T-cell (primary cell): Measurements from ENCODE around the gene SHC2. TPM values are rescaled to one million over a fixed set of nuclear protein-coding genes. Genes with fewer than 3 reads are reported as not detected.

Experiments used
- ATAC-seq, 4 experiments: fragments of 200-7000 bp in 3 of 4; fragments of 150-1000 bp in 1 of 4; cut with Tn5 transposase; replicated peaks in 1 of 4; 1 replicate in 3 of 4; 2 replicates in 1 of 4; pipeline ENCODE4 v1.10.0; 2021; ENCODE audit warnings: moderate library complexity in 3 of 4, mild to moderate bottlenecking in 2 of 4, moderate number of reproducible peaks in 1 of 4
- CTCF ChIA-PET, 2 donors: fragments of 300-600 bp; sonication (Branson Sonifier 250); formaldehyde crosslinking; loops; one replicate each; lab custom pipeline; 2022; ENCODE audit warnings: antibody characterized with exemption in 2 of 2; lab: Charles Lee
- POLR2A ChIA-PET, 2 donors: fragments of 300-600 bp; sonication (Branson Sonifier 250); formaldehyde crosslinking; loops; one replicate each; lab custom pipeline; 2022; ENCODE audit warnings: antibody characterized with exemption in 2 of 2; lab: Charles Lee
- DNase-seq, 35 experiments: peaks; one replicate each; pipeline versions ENCODE4 v3.0.0 to v3.0.0-alpha.2; 2013 to 2023
- H3K27ac ChIP-seq: one replicate; pipeline ENCODE4 v1.5.1; 2013; ENCODE audit warnings: low read length
- H3K27me3 ChIP-seq, 2 experiments: replicated peaks in 1 of 2; 1 replicate in 1 of 2; 2 replicates in 1 of 2; pipeline versions ENCODE4 v1.6.1 to v1.7.0; 2013; ENCODE audit warnings: low read length in 1 of 2, mixed read lengths in 1 of 2; ENCODE audit not compliant: control insufficient read depth in 2 of 2, insufficient read depth in 2 of 2; ENCODE audit errors: extremely low read depth in 1 of 2
- H3K36me3 ChIP-seq, 2 donors: 1 replicate in 1 of 2; 2 replicates in 1 of 2; pipeline versions ENCODE4 v1.6.1 to v1.7.0; 2013; ENCODE audit warnings: low read length in 1 of 2; ENCODE audit not compliant: control insufficient read depth in 2 of 2, insufficient read depth in 1 of 2; ENCODE audit errors: extremely low read depth in 1 of 2
- H3K4me1 ChIP-seq, 2 experiments: 1 replicate in 1 of 2; 2 replicates in 1 of 2; pipeline versions ENCODE4 v1.6.1 to v1.7.0; 2013; ENCODE audit warnings: low read length in 2 of 2, mixed read lengths in 1 of 2; ENCODE audit not compliant: insufficient read depth in 2 of 2, control insufficient read depth in 1 of 2; ENCODE audit errors: extremely low read depth in 1 of 2
- H3K4me3 ChIP-seq, 2 donors: 1 replicate in 1 of 2; 2 replicates in 1 of 2; pipeline versions ENCODE4 v1.5.1 to v1.7.0; 2013; ENCODE audit warnings: mild to moderate bottlenecking in 2 of 2, low read length in 1 of 2, moderate library complexity in 1 of 2; ENCODE audit not compliant: control insufficient read depth in 1 of 2; ENCODE audit errors: extremely low read depth in 1 of 2
- H3K9me3 ChIP-seq: 2 replicates; pipeline ENCODE4 v1.7.0; 2013
- H3K27ac Mint-ChIP-seq, 2 donors: one replicate each; pipeline ENCODE4 v1.8.0; 2020 to 2021; ENCODE audit warnings: mild to moderate bottlenecking in 2 of 2, mixed read lengths in 2 of 2
- H3K27me3 Mint-ChIP-seq, 2 donors: one replicate each; pipeline ENCODE4 v1.8.0; 2021 to 2022; ENCODE audit warnings: mixed read lengths in 2 of 2
- H3K36me3 Mint-ChIP-seq: one replicate; pipeline ENCODE4 v1.8.0; 2021; ENCODE audit warnings: mixed read lengths
- H3K4me1 Mint-ChIP-seq, 3 donors: one replicate each; pipeline ENCODE4 v1.8.0; 2020 to 2022; ENCODE audit warnings: mixed read lengths in 3 of 3, mild to moderate bottlenecking in 1 of 3
- H3K4me3 Mint-ChIP-seq, 3 donors: one replicate each; pipeline ENCODE4 v1.8.0; 2020 to 2022; ENCODE audit warnings: mild to moderate bottlenecking in 3 of 3, mixed read lengths in 3 of 3, moderate library complexity in 3 of 3
- H3K9me3 Mint-ChIP-seq, 3 donors: one replicate each; pipeline ENCODE4 v1.8.0; 2020 to 2022; ENCODE audit warnings: mixed read lengths in 3 of 3
- WGBS: methylation state at CpG from one replicate; pipeline ENCODE4 v1.1.5; 2013; ENCODE audit warnings: missing lambda C conversion rate; ENCODE audit not compliant: insufficient coverage; 5-methylcytosine and 5-hydroxymethylcytosine counted together
- total RNA-seq, 35 experiments: library from RNA in 6 of 35; stranded (reverse) in 6 of 35; fragments of 120-200 nt in 1 of 35; gene quantifications; one replicate each; pipeline versions ENCODE4 v1.2.1 to v1.2.4 and lab custom pipeline; 2013 to 2026

The SHC2 gene
- total RNA-seq, 5 donors from 2014 or later (not counting 1 experiment from before 2014, with no cell fraction given) = 0.66 to 4.4 (median 3.4) TPM

DNA sequence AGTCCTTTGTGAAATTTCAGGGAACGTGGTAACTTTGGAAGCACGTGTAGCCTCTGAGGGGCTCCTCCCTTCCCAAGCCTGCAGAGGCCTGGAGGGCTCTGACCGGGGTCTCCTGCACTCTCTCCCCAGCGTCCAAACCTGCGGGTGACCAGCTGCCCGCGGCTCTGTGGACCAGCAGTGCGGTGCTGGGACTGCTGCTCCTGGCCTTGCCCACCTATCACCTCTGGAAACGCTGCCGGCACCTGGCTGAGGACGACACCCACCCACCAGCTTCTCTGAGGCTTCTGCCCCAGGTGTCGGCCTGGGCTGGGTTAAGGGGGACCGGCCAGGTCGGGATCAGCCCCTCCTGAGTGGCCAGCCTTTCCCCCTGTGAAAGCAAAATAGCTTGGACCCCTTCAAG, 43.8 kb upstream of the SHC2 start:
- Mint-ChIP-seq H3K4me1 (peaks cover 23 to 34% (median 27%) of the 10 kb centered on the region in 3 donors), H3K27ac (no peak overlapping the region), H3K27me3 (peaks cover under 1 to 1% of the 10 kb centered on the region in 2 donors), H3K9me3 (no peaks in the 10 kb centered on the region), H3K4me3 (no peak overlapping the region), H3K36me3 (no peaks in the 10 kb centered on the region)
- H3K27ac ChIP-seq = no peak overlapping the region
- ChIA-PET POLR2A (no interaction called here), CTCF (interaction anchor here in 1 of 2 donors (1.1 kb wide), 1 partner anchor 9 kb away, joined by 3 read pairs; no protein-coding TSS in a partner anchor)
- no peak overlapping the region for H3K4me3 ChIP-seq
- peaks cover 2 to 4% of the 10 kb centered on the region in 2 experiments for H3K27me3 ChIP-seq
- H3K36me3 ChIP-seq = peaks cover 0 to 1% of the 10 kb centered on the region in 2 donors
- no peaks in the 10 kb centered on the region for H3K9me3 ChIP-seq
- no peak for DNase-seq
- ATAC-seq = no peak
- 94% methylated on average over 9 of the region's 14 CpGs for WGBS
- H3K4me1 ChIP-seq = peaks cover 10 to 33% of the 10 kb centered on the region in 2 experiments

DNA sequence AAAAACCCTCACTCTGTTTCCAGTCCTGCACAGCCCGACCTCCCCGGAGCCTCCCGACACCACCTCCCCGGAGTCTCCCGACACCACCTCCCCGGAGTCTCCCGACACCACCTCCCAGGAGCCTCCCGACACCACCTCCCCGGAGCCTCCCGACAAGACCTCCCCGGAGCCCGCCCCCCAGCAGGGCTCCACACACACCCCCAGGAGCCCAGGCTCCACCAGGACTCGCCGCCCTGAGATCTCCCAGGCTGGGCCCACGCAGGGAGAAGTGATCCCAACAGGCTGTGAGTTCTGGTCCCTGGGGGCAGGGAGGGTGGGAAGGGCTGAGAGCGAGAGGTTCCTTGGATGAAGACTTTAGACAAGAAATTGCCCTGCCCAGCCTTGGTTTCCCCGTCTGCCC, 40.8 kb upstream of the SHC2 start:
- no peaks in the 10 kb centered on the region for H3K36me3 ChIP-seq
- Mint-ChIP-seq H3K9me3 (no peaks in the 10 kb centered on the region), H3K4me1 (peaks cover 7 to 17% (median 17%) of the 10 kb centered on the region in 3 donors), H3K27me3 (peaks cover 7 to 13% of the 10 kb centered on the region in 2 donors), H3K36me3 (peaks cover 3% of the 10 kb centered on the region), H3K4me3 (no peak overlapping the region), H3K27ac (no peak overlapping the region)
- no peaks in the 10 kb centered on the region for H3K9me3 ChIP-seq
- DNase-seq (no peak), ATAC-seq (no peak)
- no peak overlapping the region for H3K4me3 ChIP-seq
- no peak overlapping the region for H3K27ac ChIP-seq
- H3K4me1 ChIP-seq = peaks cover 0 to 22% of the 10 kb centered on the region in 2 experiments
- peaks cover 4 to 26% of the 10 kb centered on the region in 2 experiments for H3K27me3 ChIP-seq
- WGBS = 77% methylated on average over 11 of the region's 17 CpGs
- ChIA-PET CTCF (no interaction called here), POLR2A (no interaction called here)

DNA sequence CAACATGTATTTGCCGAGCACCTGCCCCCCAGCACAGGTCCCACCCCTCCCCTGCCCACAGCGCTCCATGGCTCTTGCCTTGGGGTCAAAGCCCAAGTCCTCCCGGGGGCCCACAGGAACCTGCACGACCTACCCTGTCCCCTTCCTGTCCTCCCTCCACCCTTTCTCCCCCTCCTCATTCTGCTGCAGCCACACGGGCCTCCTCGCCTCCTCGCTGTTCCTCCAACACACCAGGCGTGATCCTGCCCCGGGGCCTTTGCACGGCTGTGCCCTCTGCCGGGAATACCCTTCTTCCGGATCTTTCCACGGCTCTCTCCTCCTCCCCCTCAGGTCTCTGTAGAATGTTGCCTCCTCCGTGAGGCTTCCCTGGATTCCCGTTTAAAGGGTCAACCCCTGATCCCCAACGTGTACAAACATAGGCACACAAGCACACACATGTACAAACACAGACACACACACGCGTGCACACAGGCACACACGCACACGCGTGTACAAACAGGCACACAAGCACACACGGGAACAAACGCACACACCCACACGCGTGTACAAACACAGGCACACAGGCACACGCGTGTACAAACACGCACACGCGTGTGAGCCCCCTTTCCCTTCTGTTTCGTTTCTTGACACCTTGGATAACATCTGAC, 38.3 kb upstream of the SHC2 start:
- Mint-ChIP-seq H3K9me3 (no peaks in the 10 kb centered on the region), H3K4me3 (peak overlapping the region in 1 of 3 donors; percentile 67), H3K27ac (no peak overlapping the region), H3K4me1 (peaks cover 3 to 10% (median 10%) of the 10 kb centered on the region in 3 donors), H3K27me3 (peaks cover 11 to 16% of the 10 kb centered on the region in 2 donors), H3K36me3 (peaks cover 3% of the 10 kb centered on the region)
- no peak for ATAC-seq
- Histone ChIP-seq H3K36me3 (no peaks in the 10 kb centered on the region), H3K4me1 (peaks cover 0 to 23% of the 10 kb centered on the region in 2 experiments), H3K9me3 (no peaks in the 10 kb centered on the region), H3K27ac (no peak overlapping the region), H3K4me3 (no peak overlapping the region), H3K27me3 (peaks cover 4 to 45% of the 10 kb centered on the region in 2 experiments)
- CTCF ChIA-PET = no interaction called here
- POLR2A ChIA-PET = no interaction called here
- 81% methylated on average over 26 of the region's 31 CpGs for WGBS
- DNase-seq = no peak

DNA sequence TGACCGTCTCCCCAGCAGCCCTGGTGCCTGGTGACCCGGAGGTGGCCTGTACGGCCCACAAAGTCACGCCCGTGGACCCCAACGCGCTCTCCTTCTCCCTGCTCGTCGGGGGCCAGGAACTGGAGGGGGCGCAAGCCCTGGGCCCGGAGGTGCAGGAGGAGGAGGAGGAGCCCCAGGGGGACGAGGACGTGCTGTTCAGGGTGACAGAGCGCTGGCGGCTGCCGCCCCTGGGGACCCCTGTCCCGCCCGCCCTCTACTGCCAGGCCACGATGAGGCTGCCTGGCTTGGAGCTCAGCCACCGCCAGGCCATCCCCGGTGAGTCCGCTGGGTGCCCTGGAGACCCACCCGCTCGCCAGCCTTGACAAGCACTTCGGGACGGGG, 37.7 kb upstream of the SHC2 start:
- Mint-ChIP-seq H3K4me3 (peak overlapping the region in 1 of 3 donors; percentile 62), H3K27me3 (peaks cover 11 to 16% of the 10 kb centered on the region in 2 donors), H3K36me3 (peaks cover 3% of the 10 kb centered on the region), H3K4me1 (peaks cover 4 to 16% (median 13%) of the 10 kb centered on the region in 3 donors), H3K9me3 (no peaks in the 10 kb centered on the region), H3K27ac (no peak overlapping the region)
- ChIA-PET CTCF (interaction anchor here in 1 of 2 donors (1.5 kb wide), 1 partner anchor 8 kb away, joined by 6 read pairs; no protein-coding TSS in a partner anchor), POLR2A (no interaction called here)
- peaks cover 0 to 25% of the 10 kb centered on the region in 2 experiments for H3K4me1 ChIP-seq
- H3K36me3 ChIP-seq = no peaks in the 10 kb centered on the region
- DNase-seq = no peak
- WGBS = 26% methylated on average over 11 of the region's 26 CpGs
- ATAC-seq = no peak
- no peak overlapping the region for H3K27ac ChIP-seq
- no peak overlapping the region for H3K4me3 ChIP-seq
- no peaks in the 10 kb centered on the region for H3K9me3 ChIP-seq
- H3K27me3 ChIP-seq = peaks cover 4 to 45% of the 10 kb centered on the region in 2 experiments

DNA sequence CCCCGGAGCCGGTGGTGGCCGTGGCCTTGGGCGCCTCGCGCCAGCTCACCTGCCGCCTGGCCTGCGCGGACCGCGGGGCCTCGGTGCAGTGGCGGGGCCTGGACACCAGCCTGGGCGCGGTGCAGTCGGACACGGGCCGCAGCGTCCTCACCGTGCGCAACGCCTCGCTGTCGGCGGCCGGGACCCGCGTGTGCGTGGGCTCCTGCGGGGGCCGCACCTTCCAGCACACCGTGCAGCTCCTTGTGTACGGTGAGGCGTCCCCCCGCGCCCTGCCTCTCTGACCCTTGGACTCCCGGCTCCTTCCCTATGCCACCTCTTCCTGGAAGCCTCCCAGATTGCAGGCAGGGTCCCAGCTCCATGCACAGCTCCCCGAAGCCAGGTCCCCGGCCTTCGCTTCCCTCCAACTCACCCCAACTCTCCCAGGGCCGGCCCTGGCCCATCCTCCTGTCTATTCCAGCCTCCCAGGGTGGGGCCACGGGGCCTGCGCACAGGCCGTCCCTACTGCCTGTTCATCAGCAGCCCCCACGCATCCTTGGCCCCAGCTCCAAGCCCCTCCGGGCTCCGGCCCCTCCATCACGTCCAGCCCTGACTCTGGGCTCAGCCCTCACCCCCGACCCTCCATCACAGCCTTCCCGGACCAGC, 37.2 kb upstream of the SHC2 start:
- Mint-ChIP-seq H3K27me3 (peaks cover 11 to 16% of the 10 kb centered on the region in 2 donors), H3K36me3 (peaks cover 3% of the 10 kb centered on the region), H3K27ac (no peak overlapping the region), H3K4me3 (peak overlapping the region in 2 of 3 donors; percentile 13 to 62), H3K4me1 (peaks cover 4 to 17% (median 13%) of the 10 kb centered on the region in 3 donors), H3K9me3 (no peaks in the 10 kb centered on the region)
- no peaks in the 10 kb centered on the region for H3K9me3 ChIP-seq
- peaks cover 0 to 25% of the 10 kb centered on the region in 2 experiments for H3K4me1 ChIP-seq
- ATAC-seq = peak in 2 of 4 experiments; percentile 28 to 36
- DNase-seq = no peak
- peaks cover 4 to 46% of the 10 kb centered on the region in 2 experiments for H3K27me3 ChIP-seq
- ChIA-PET CTCF (interaction anchor here (0.5 to 1.5 kb wide), 2 partner anchors 9 to 133 kb away, joined by 5 to 6 read pairs; no protein-coding TSS in a partner anchor), POLR2A (no interaction called here)
- no peak overlapping the region for H3K27ac ChIP-seq
- 9% methylated on average over 50 of the region's 50 CpGs for WGBS
- H3K4me3 ChIP-seq = no peak overlapping the region
- H3K36me3 ChIP-seq = no peaks in the 10 kb centered on the region

DNA sequence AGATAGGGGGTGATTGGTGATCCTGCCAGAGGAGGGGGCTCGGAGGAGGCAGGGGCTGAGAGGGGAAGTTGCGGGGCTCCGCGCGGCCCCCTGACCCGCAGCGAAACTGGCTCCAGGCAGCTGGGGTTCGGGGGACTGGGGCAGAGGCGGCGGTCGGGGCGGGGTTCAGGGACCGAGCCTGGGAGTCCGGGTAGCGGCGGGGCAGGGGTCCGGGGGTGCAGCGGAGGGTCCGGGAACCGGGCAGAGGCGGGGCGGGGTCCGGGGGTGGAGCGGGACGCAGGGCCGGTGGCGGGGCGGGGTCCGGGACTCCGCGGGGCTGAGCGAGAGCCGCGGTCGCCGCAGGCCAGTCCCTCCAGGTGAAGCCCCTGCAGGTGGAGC, 36.6 kb upstream of the SHC2 start:
- ChIA-PET POLR2A (no interaction called here), CTCF (interaction anchor here in 1 of 2 donors (1.5 kb wide), 1 partner anchor 9 kb away, joined by 6 read pairs; no protein-coding TSS in a partner anchor)
- Mint-ChIP-seq H3K9me3 (no peaks in the 10 kb centered on the region), H3K36me3 (peaks cover 3% of the 10 kb centered on the region), H3K27me3 (peaks cover 11 to 16% of the 10 kb centered on the region in 2 donors), H3K27ac (no peak overlapping the region), H3K4me1 (peaks cover 6 to 17% (median 15%) of the 10 kb centered on the region in 3 donors), H3K4me3 (no peak overlapping the region)
- DNase-seq = no peak
- no peak overlapping the region for H3K4me3 ChIP-seq
- H3K36me3 ChIP-seq = no peaks in the 10 kb centered on the region
- WGBS = 2% methylated on average over 35 of the region's 36 CpGs
- peak in 2 of 4 experiments; percentile 24 to 26 for ATAC-seq
- H3K9me3 ChIP-seq = no peaks in the 10 kb centered on the region
- H3K27me3 ChIP-seq = peaks cover 4 to 46% of the 10 kb centered on the region in 2 experiments
- no peak overlapping the region for H3K27ac ChIP-seq
- H3K4me1 ChIP-seq = peaks cover 0 to 25% of the 10 kb centered on the region in 2 experiments
